ENCODE data around the gene SLC35A4. TPM values are rescaled to one million over a fixed set of nuclear protein-coding genes. Genes with fewer than 3 reads are reported as not detected.

The SLC35A4 gene
- total RNA-seq, 1 donor from 2014 or later = 50.7 TPM

DNA sequence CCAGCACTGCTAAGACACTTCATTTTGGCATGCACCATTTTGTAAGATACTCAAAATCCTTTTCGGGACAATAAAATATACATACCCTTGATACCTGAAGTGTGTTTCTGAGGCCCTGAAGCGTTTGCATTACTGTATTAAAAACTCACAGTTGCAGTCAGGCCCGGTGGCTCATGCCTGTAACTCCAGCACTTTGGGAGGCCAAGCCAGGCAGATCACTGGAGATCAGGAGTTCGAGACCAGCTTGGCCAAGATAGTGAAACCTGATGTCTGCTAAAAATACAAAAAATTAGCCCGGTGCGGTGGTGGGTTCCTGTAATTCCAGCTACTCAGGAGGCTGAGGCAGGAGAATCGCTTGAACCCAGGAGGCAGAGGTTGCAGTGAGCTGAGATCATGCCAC is 19.6 kb upstream of the SLC35A4 start:
- TF ChIP-seq, protein P1, sequence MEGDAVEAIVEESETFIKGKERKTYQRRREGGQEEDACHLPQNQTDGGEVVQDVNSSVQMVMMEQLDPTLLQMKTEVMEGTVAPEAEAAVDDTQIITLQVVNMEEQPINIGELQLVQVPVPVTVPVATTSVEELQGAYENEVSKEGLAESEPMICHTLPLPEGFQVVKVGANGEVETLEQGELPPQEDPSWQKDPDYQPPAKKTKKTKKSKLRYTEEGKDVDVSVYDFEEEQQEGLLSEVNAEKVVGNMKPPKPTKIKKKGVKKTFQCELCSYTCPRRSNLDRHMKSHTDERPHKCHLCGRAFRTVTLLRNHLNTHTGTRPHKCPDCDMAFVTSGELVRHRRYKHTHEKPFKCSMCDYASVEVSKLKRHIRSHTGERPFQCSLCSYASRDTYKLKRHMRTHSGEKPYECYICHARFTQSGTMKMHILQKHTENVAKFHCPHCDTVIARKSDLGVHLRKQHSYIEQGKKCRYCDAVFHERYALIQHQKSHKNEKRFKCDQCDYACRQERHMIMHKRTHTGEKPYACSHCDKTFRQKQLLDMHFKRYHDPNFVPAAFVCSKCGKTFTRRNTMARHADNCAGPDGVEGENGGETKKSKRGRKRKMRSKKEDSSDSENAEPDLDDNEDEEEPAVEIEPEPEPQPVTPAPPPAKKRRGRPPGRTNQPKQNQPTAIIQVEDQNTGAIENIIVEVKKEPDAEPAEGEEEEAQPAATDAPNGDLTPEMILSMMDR (IDR thresholded peaks at IDR 0.05; ENCODE audit: partially characterized antibody, unreplicated experiment) = no peak
- Mint-ChIP-seq H3K27me3 (ENCODE audit: unreplicated experiment) (peaks cover 6% of the 10 kb centered on the region), H3K4me3 (ENCODE audit: unreplicated experiment) (no peak overlapping the region), H3K36me3 (ENCODE audit: unreplicated experiment) (no peaks in the 10 kb centered on the region), H3K9me3 (ENCODE audit: unreplicated experiment) (peaks cover 9% of the 10 kb centered on the region), H3K4me1 (ENCODE audit: low read depth, unreplicated experiment) (peaks cover 6% of the 10 kb centered on the region), H3K27ac (ENCODE audit: unreplicated experiment) (no peak overlapping the region)
- DNase-seq = no peak

DNA sequence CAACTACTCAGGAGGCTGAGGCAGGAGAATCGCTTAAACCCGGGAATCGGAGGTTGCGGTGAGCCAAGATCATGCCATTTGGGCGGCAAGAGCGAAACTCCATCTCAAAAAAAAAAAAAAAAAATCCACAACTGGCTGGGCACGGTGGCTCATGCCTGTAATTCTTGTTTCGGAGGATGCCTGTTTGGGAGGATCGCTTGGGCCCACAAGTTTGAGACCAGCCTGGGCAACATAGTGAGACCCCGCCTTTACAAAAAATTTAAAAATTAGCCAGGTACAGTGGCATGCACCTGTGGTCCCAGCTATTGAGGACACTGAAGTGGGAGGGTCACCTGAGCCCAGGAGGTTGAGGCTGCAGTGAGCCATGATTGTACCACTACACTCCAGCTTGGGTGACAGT is 19.0 kb upstream of the SLC35A4 start:
- peaks cover 6% of the 10 kb centered on the region for H3K27me3 Mint-ChIP-seq (ENCODE audit: unreplicated experiment)
- H3K36me3 Mint-ChIP-seq (ENCODE audit: unreplicated experiment) = no peaks in the 10 kb centered on the region

DNA sequence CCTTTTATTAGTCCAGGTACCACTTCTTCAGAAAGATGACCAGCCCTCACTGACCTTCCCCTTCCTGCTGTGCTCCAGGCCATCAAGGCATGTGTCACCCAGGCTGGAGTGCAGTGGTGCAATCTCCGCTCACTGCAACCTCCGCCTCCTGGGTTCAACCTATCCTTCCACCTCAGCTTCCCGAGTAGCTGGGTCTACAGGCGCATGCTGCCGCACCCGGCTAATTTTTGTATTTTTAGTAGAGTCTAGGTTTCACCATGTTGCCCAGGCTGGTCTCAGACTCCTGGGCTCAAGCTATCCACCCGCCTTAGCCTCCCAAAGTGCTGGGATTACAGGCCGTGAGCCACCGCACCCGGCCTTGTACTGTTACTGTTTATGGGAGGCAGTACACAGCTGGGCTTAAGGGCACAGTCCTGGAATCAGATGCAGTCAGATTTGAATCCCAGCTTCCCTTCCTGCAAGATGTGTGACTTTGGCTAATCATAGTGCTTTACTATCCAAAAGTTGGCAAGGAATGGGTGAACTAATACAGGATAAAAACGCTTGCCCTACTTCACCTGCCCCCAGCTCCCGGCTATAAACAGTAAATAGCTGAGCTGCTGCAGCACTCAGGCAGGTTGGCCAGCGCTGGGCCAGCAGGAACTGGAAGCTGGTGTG is 17.6 kb upstream of the SLC35A4 start:
- H3K27ac Mint-ChIP-seq (ENCODE audit: unreplicated experiment) = peak overlapping the region; percentile 66

More for the DNA sequence above, 19.0 kb upstream of the SLC35A4 start:
- DNase-seq = no peak
- Mint-ChIP-seq H3K9me3 (ENCODE audit: unreplicated experiment) (peaks cover 9% of the 10 kb centered on the region), H3K27ac (ENCODE audit: unreplicated experiment) (no peak overlapping the region), H3K4me3 (ENCODE audit: unreplicated experiment) (no peak overlapping the region), H3K4me1 (ENCODE audit: low read depth, unreplicated experiment) (peaks cover 6% of the 10 kb centered on the region)
- TF ChIP-seq, protein P1 (IDR thresholded peaks at IDR 0.05; ENCODE audit: partially characterized antibody, unreplicated experiment) = no peak

DNA sequence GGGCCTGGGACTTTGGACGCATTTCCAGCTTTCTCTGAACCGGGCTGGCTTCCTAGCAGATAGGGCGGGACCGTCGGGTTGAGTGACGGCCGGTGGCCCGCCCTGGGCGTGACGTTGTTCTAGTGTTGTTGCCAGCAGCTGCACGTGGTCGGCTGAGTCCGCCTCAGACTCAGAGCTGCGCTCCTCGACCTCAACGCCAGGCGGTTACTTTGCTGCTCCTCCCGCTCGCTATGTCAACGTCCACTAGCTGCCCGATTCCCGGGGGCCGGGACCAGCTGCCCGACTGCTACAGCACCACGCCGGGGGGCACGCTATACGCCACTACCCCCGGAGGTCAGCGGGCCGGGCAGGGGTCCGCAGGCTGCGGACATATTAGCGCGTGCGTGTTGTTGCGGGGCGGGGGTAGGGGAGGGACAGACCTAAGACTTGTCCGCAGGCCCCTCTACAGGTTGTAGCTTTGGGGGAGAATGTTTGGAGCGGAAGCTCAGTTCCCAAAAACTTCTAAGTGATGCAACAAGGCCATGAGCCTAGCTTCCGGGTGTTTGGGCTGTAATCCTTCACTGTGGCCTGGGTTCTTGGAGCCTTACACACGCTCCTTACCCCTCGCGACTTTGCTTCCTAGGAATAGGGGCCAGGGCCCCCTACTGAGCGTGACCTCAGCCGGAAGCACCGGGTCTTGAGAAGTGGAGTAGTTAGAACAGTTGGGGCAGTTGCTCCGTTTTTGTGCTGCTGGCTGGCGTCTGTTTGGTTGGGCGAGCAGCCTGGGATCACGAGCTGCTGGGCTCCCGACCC is 16.9 kb upstream of the SLC35A4 start, which contains the start of gene EIF4EBP3:
TSS of gene EIF4EBP3 (plus strand) at position 155 of the 792 bp plus-strand sequence. CDS start at position 231, 76 bp downstream.
- Mint-ChIP-seq H3K36me3 (ENCODE audit: unreplicated experiment) (no peaks in the 10 kb centered on the region), H3K4me3 (ENCODE audit: unreplicated experiment) (peak within 1 kb of the TSS; percentile 73), H3K27me3 (ENCODE audit: unreplicated experiment) (peaks cover 6% of the 10 kb centered on the region), H3K4me1 (ENCODE audit: low read depth, unreplicated experiment) (peaks cover 6% of the 10 kb centered on the region), H3K9me3 (ENCODE audit: unreplicated experiment) (peaks cover 9% of the 10 kb centered on the region), H3K27ac (ENCODE audit: unreplicated experiment) (peak within 1 kb of the TSS; percentile 66)
- DNase-seq = peak; percentile 94
- TF ChIP-seq, protein P1 (IDR thresholded peaks at IDR 0.05; ENCODE audit: partially characterized antibody, unreplicated experiment) = peak; percentile 75

More for the DNA sequence above, 17.6 kb upstream of the SLC35A4 start:
- Mint-ChIP-seq H3K9me3 (ENCODE audit: unreplicated experiment) (peaks cover 9% of the 10 kb centered on the region), H3K36me3 (ENCODE audit: unreplicated experiment) (no peaks in the 10 kb centered on the region), H3K4me3 (ENCODE audit: unreplicated experiment) (peak overlapping the region; percentile 73), H3K4me1 (ENCODE audit: low read depth, unreplicated experiment) (peaks cover 6% of the 10 kb centered on the region), H3K27me3 (ENCODE audit: unreplicated experiment) (peaks cover 6% of the 10 kb centered on the region)
- no peak for DNase-seq
- TF ChIP-seq, protein P1 (IDR thresholded peaks at IDR 0.05; ENCODE audit: partially characterized antibody, unreplicated experiment) = no peak

DNA sequence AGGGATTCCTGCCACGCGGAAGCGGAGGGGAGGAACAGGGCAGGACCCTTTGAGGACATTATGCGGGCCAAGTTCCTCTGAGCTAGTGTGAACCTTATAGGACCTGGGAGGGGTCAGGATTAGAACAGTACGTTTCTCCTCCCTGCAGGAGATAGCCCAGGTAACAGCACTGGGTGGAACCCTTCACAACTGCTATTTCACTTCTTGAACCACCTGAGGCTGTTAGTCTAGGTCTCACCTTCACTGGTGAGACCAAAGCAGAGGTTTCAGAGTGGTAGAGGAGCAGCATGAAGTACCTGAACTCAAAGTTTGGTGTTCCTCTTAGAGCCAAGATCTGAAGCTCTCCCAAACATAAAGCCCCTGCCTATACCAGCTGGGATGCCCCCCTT is 16.3 kb upstream of the SLC35A4 start:
- Mint-ChIP-seq H3K27me3 (ENCODE audit: unreplicated experiment) (peaks cover 6% of the 10 kb centered on the region), H3K4me3 (ENCODE audit: unreplicated experiment) (peak overlapping the region; percentile 73), H3K36me3 (ENCODE audit: unreplicated experiment) (no peaks in the 10 kb centered on the region), H3K27ac (ENCODE audit: unreplicated experiment) (peak overlapping the region; percentile 48), H3K4me1 (ENCODE audit: low read depth, unreplicated experiment) (peaks cover 6% of the 10 kb centered on the region), H3K9me3 (ENCODE audit: unreplicated experiment) (peaks cover 9% of the 10 kb centered on the region)
- no peak for DNase-seq
- TF ChIP-seq, protein P1 (IDR thresholded peaks at IDR 0.05; ENCODE audit: partially characterized antibody, unreplicated experiment) = no peak

All from glutamatergic neuron (in vitro differentiated cells).